HEK293 (cell line): ENCODE measurements around the gene ITGA8.

ENCODE experiments used
- ZFP3 ChIP-seq: fragments of 450-650 bp; formaldehyde crosslinking; IDR thresholded peaks from 2 replicates; pipeline ENCODE4 v1.5.1; 2016; ENCODE audit warnings: low read depth, missing biosample characterization, missing genetic modification characterization
- ZNF2 ChIP-seq: fragments of 450-650 bp; formaldehyde crosslinking; IDR thresholded peaks from 2 replicates; pipeline ENCODE4 v1.5.1; 2016; ENCODE audit warnings: missing biosample characterization, missing genetic modification characterization

- TF ChIP-seq ZFP3 (tag by site-specific recombination) (no peak), ZNF2 (tag by site-specific recombination) (no peak)
Observed at GRCh38 chr10:15558136-15558535, 161.6 kb downstream of the ITGA8 start.
